Measurements from ENCODE around the gene C1GALT1.

GRCh38 chr7:7136466-7137381 is 45.6 kb upstream of the C1GALT1 start:
- TF ChIP-seq GATA2 (IDR thresholded peaks at IDR 0.05; ENCODE audit: low read depth, low read length) (no peak), GATA3 (IDR thresholded peaks at IDR 0.05; ENCODE audit: low read depth, low read length) (no peak)
